GM10248 (cell line): Measurements from ENCODE around the gene PLCL1.

ENCODE experiments used
- CTCF ChIA-PET: fragments of 300-600 bp; sonication (Branson Sonifier 250); formaldehyde crosslinking; extraction: SDS; loops from one replicate; lab custom pipeline; 2021; ENCODE audit warnings: antibody characterized with exemption; lab: Yijun Ruan, JAX
- POLR2A ChIA-PET: fragments of 350-650 bp; sonication (Branson Sonifier 250); formaldehyde crosslinking; extraction: SDS; loops from one replicate; lab custom pipeline; 2020; ENCODE audit warnings: antibody characterized with exemption; lab: Yijun Ruan, JAX
- DNase-seq: peaks from one replicate; pipeline ENCODE4 v3.0.0; 2012; ENCODE audit errors: extremely low spot score
- TF ChIP-seq, protein P1 (sequence below): IDR thresholded peaks from 2 replicates; pipeline ENCODE4 v1.5.1; 2012; ENCODE audit warnings: mild to moderate bottlenecking, low read depth; ENCODE audit errors: extremely low read depth, missing control alignments, control extremely low read depth

PLCL1 gene

DNA sequence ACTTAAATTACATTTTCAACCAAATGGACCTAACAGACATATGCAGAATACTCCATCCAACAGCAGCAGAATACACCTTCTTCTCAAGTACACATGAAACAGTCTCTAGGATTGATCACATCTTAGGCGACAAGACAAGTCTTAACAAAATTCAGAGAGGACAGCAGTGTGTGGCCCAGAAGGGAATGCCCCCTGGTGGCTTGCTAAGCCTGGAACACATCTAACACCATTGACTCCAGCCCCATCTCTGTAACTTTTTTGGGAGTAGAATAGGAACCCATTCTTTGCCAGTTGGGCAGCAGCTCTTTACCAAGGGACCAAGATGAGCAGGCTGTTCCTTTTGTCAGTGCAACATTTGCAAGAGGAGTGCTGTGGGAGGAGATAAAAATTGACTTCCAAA lies 249.9 kb downstream of the PLCL1 start:
- ChIA-PET CTCF (interaction anchor here (0.7 to 3.5 kb wide), 7 partner anchors 8 to 202 kb away, joined by 3 to 17 read pairs (median 6); no protein-coding TSS in a partner anchor), POLR2A (no interaction called here)
- TF ChIP-seq, protein P1, sequence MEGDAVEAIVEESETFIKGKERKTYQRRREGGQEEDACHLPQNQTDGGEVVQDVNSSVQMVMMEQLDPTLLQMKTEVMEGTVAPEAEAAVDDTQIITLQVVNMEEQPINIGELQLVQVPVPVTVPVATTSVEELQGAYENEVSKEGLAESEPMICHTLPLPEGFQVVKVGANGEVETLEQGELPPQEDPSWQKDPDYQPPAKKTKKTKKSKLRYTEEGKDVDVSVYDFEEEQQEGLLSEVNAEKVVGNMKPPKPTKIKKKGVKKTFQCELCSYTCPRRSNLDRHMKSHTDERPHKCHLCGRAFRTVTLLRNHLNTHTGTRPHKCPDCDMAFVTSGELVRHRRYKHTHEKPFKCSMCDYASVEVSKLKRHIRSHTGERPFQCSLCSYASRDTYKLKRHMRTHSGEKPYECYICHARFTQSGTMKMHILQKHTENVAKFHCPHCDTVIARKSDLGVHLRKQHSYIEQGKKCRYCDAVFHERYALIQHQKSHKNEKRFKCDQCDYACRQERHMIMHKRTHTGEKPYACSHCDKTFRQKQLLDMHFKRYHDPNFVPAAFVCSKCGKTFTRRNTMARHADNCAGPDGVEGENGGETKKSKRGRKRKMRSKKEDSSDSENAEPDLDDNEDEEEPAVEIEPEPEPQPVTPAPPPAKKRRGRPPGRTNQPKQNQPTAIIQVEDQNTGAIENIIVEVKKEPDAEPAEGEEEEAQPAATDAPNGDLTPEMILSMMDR: peak; percentile 32
- peak; percentile 37 for DNase-seq

DNA sequence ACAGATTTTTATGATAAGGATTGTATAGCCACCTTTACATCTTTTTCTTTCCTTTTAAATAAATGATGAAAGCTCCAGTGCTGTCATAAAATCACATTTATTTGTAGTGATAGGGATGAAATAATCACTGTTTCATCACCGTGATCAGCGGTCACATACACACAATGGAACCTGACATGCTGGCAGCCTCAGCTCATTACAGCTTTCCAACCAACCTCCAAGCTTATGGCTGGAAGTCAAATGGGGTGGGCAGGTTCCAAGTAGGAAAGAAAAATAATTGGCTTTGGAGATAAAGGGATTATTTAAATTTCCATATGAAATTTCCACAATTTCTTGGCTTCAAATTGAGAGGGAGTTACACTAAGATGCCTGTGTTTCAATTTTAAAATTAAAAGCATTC lies 251.3 kb downstream of the PLCL1 start:
- CTCF ChIA-PET: interaction anchor here (1.0 to 3.5 kb wide), 4 partner anchors 9 to 252 kb away, joined by 4 to 17 read pairs (median 5); partner anchors contain the start of gene PLCL1
- DNase-seq: no peak
- TF ChIP-seq, protein P1: no peak
- POLR2A ChIA-PET: no interaction called here

DNA sequence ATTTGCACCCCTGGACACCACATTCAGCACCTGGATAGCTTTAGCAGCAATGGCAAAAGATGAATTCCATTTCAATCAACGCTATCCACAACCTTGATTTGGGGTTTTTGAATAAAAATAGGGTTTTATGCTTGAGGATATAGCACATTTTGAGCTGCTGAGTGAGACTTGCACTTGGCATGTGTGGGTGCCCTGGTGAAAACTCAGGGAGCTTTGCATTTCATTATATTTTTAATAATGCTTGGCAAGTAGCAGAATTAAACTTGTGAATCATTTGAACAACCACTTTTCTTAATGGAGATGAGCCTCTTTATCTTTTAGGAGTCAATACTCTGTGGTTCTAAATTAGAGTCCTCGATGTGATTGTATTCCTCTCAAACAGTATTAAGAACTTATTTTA lies 252.4 kb downstream of the PLCL1 start:
- POLR2A ChIA-PET: no interaction called here
- CTCF ChIA-PET: interaction anchor here (0.8 to 3.5 kb wide), 7 partner anchors 8 to 249 kb away, joined by 3 to 17 read pairs (median 4); no protein-coding TSS in a partner anchor
- TF ChIP-seq, protein P1: no peak
- DNase-seq: no peak

DNA sequence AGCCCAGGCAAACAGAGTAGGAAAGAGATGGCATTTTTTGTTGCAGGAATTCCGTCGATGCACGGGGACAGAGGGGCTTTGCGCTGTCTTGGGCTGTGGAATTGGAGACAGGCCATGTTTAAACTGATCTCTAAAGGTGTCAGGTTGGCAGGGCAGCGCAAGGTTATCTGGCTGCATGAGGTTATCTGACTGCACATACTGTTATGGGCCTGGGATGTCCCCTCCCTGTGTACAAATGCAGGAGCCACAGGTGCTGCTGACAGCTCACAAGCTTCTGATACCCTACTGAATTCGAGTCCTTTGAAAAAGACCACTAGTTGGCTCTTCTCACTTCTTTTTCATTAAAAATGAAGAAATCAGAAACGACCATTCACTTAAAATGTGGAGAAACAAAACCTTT lies 255.4 kb downstream of the PLCL1 start:
- TF ChIP-seq, protein P1: no peak
- no peak for DNase-seq
- ChIA-PET CTCF (no interaction called here), POLR2A (no interaction called here)

DNA sequence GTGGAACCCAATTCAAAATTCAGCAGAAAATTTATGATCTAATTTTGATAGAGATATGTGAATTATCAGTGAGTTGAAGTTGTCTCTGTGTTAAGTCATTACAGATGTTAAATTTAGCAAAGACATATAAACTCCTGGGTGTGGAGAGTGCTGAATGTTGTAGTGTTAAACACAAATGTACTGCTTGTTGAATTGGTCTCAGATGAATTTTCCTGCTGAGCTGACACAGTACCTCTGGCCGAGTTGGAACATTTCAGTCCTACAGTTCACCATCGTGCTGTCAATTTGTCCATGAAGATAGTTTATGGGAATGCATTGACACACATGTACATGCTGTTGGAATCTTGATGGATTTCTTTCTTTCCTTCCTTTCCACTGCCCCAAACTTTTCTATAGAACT lies 255.9 kb downstream of the PLCL1 start:
- DNase-seq: no peak
- ChIA-PET POLR2A (no interaction called here), CTCF (no interaction called here)
- TF ChIP-seq, protein P1: no peak

DNA sequence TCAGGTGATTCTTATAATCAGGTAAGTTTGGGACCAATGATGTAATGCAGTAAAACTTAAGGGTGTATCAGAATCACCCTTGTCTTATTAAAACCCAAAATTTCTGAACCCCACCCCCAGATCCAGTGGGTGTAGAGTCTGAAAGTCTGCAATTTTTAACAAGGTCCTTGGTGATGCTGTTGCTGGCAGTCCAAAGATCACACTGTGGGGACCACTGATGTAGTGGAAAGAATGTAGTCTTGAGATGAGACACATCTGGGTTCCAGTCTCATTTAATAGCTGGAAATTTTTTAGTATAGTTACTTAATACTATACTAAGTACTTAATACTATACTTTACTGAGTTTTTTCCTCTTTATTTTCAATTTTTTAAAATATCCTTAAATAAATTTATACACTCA lies 258.4 kb downstream of the PLCL1 start:
- DNase-seq: no peak
- TF ChIP-seq, protein P1: no peak
- CTCF ChIA-PET: interaction anchor here (3.6 kb wide), 1 partner anchor 7 kb away, joined by 17 read pairs; no protein-coding TSS in a partner anchor
- POLR2A ChIA-PET: no interaction called here
